Measurements from ENCODE around the gene NYNRIN.
"Not testable (repeated sequence)": the region's sequence is repeated elsewhere in the genome, so short reads cannot be mapped to it uniquely, and the experiment has no call there.

Gene NYNRIN

GRCh38 chr14:24398653-24399446, at the start of gene NYNRIN:
TSS of gene NYNRIN (plus strand) at chr14:24399003. CDS start at chr14:24399247, 244 bp downstream.
- Histone ChIP-seq H3K27ac (peak within 1 kb of the TSS; percentile 66 to 74), H3K4me3 (peak within 1 kb of the TSS; percentile 71 to 75), H3K36me3 (no peaks in the 10 kb centered on the region), H3K4me1 (peaks cover 0 to 38% (median 25%) of the 10 kb centered on the region in 4 donors), H3K9me3 (no peaks in the 10 kb centered on the region), H3K27me3 (no peaks in the 10 kb centered on the region)
- intact Hi-C loops (cut with DNase I; ENCODE audit: low total_unique reads), result no loop called here
- peak; percentile 50 to 78 for DNase-seq
- no peak for TF ChIP-seq CTCF (IDR thresholded peaks at IDR 0.05)

- no peak overlapping the region for H3K27ac ChIP-seq
- no peak for TF ChIP-seq CTCF (IDR thresholded peaks at IDR 0.05)
- intact Hi-C loops (cut with DNase I; ENCODE audit: low total_unique reads), result no loop called here
Measured at GRCh38 chr14:24349742-24350141, 49.1 kb upstream of the NYNRIN start.

GRCh38 chr14:24351517-24351916, 47.3 kb upstream of the NYNRIN start:
- Histone ChIP-seq H3K4me3 (no peak overlapping the region), H3K4me1 (no peaks in the 10 kb centered on the region), H3K9me3 (no peaks in the 10 kb centered on the region), H3K27ac (no peak overlapping the region), H3K36me3 (no peaks in the 10 kb centered on the region), H3K27me3 (peaks cover 0 to 34% of the 10 kb centered on the region in 2 donors)
- DNase-seq, result no peak
- no peak for TF ChIP-seq CTCF (IDR thresholded peaks at IDR 0.05)
- intact Hi-C loops (cut with DNase I; ENCODE audit: low total_unique reads), result no loop called here

More at GRCh38 chr14:24349742-24350141, 49.1 kb upstream of the NYNRIN start:
- Histone ChIP-seq H3K36me3 (no peaks in the 10 kb centered on the region), H3K4me1 (no peaks in the 10 kb centered on the region), H3K4me3 (no peak overlapping the region), H3K27me3 (peaks cover 0 to 30% of the 10 kb centered on the region in 2 donors), H3K9me3 (no peaks in the 10 kb centered on the region)
- DNase-seq, result no peak

- Histone ChIP-seq H3K27me3 (peaks cover 0 to 34% of the 10 kb centered on the region in 2 donors), H3K9me3 (no peaks in the 10 kb centered on the region), H3K27ac (no peak overlapping the region), H3K4me3 (no peak overlapping the region), H3K4me1 (no peaks in the 10 kb centered on the region), H3K36me3 (no peaks in the 10 kb centered on the region)
- no peak for DNase-seq
- TF ChIP-seq CTCF (IDR thresholded peaks at IDR 0.05), result no peak
- intact Hi-C loops (cut with DNase I; ENCODE audit: low total_unique reads), result no loop called here
Measured at GRCh38 chr14:24353559-24354481, 45.0 kb upstream of the NYNRIN start.

- intact Hi-C loops (cut with DNase I; ENCODE audit: low total_unique reads); H3K4me1 ChIP-seq; H3K4me3 ChIP-seq; H3K27ac ChIP-seq; H3K9me3 ChIP-seq; H3K36me3 ChIP-seq; DNase-seq: not testable (repeated sequence)
- peaks cover 0 to 34% of the 10 kb centered on the region in 2 donors for H3K27me3 ChIP-seq
Measured at GRCh38 chr14:24354482-24354825, 44.3 kb upstream of the NYNRIN start.

GRCh38 chr14:24355009-24355408, 43.8 kb upstream of the NYNRIN start:
- Histone ChIP-seq H3K36me3 (no peaks in the 10 kb centered on the region), H3K4me3 (no peak overlapping the region), H3K4me1 (no peaks in the 10 kb centered on the region), H3K27ac (no peak overlapping the region), H3K9me3 (no peaks in the 10 kb centered on the region), H3K27me3 (peaks cover 0 to 34% of the 10 kb centered on the region in 2 donors)
- DNase-seq, result no peak
- TF ChIP-seq CTCF (IDR thresholded peaks at IDR 0.05), result no peak
- intact Hi-C loops (cut with DNase I; ENCODE audit: low total_unique reads), result no loop called here

Measured in tibial artery (tissue), 4 donors.